Activated CD4-positive, alpha-beta T cell treated with anti-CD3 and anti-CD28 coated beads, Interleukin-2, Interleukin-6, amounts not matched to agents 100 ng/mL and 50 ng/mL, durations not matched to agents 16 hours and 8 hours (primary cell): ENCODE measurements around the gene CTU2.

Experiments
- DNase-seq: peaks from one replicate; pipeline ENCODE4 v3.0.0-alpha.2; 2020

Gene CTU2

DNA sequence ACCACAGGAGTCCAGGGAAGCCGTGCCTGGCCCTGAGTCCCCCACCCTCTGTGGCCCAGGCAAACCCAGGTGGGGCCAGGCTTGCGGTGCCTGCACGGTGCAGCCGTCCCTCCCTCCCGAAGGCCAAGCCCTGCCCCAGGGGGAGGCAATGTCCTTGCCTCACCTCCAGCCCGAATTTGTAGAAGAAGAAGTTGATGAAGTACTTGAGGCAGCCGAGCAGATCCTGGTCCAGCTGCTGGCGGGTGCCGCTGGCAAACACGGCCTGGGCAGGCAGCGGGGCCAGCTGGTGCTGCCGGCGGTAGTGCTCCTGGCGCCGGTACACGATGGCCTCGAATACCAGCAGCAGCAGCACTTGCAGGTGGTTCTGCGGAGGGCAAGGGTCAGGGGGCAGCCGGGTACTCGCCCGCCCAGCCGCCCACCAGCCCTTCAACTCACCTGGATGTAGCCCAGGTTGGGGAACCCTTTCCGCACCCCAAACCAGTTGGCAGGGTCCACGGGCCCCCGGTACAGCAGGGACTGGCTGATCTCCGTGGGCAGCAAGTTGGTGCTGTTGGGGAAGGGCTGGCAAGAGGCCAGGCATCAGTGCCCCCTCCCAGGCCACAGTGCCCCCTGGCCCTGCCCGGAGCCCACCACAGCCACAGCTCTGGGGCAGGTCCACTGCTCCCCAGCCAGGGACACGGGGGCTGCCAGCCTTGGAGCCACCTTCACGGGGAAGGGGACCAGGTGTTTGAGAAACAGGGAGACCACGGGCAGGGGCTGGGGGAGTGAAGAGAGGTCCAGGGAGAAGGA lies 26.1 kb downstream of the CTU2 start:
- no peak for DNase-seq

DNA sequence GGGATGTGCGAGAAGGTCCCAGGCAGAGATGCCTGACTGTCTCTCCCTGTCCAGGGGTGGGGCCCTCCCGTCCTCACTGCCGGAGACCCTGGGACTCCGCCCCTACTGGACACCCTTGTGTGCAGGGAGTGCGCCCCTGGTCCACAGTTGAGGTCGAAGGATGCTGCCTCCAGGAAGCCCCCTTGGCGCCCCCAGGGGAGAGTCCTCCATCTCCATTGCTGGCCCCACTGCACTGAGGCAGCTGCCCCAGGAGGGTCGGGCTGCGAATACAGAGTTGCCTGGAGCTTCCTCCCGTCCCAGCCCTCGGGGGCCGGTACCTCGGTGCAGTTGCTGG lies 26.6 kb downstream of the CTU2 start:
- no peak for DNase-seq

DNA sequence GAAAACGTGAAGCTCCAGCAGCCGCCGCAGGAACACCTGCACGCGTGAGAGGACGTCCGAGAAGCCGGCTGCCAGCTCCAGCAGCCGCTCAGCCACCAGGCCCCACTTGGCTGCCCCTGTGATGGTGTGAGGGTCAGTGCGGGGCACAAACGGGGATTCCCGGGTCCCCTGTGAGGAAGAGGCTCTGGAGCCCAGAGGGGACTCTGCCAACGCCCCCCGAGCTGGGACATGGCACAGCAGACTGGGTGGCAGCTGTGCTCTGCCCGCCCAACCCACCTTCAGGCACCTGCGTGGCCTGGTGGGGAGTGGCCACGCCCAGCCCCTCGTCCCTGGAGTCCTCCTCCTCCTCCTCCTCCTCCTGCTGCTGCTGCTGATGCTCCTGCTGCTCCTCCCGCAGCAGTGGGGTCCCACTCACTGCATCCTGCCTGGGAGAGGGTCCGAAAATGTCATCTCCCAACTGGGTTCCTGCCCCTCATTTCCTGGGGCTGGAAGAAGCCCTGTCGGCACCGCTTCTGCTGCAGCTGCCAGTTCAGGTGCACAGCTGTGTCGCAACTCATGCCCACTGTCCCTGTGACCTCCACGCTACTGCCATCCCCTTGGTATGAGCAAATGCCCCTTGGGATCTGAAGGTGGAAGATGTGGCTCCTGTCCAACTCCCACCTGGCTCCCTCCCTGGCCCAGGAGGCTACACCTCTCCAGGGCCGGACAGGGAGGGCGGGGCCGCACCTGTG lies 27.5 kb downstream of the CTU2 start:
- DNase-seq = no peak

DNA sequence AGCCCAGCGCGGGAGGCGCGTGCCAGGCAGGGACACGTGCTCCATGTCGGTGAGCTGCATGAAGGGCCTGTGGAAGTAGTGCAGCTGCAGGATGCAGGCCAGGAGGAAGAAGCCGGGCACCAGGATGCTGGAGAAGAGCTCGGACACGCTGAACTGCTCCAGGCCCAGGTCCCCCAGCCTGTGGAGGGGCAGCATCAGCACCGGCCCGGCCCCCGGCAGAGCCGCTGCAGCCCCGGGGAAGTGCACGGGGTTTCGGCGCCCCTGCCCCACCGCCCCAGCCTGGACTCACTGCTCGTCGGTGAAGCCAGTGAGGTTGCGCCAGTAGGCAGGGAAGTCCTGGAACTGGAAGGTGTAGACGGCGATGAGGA lies 28.0 kb downstream of the CTU2 start:
- DNase-seq = no peak

DNA sequence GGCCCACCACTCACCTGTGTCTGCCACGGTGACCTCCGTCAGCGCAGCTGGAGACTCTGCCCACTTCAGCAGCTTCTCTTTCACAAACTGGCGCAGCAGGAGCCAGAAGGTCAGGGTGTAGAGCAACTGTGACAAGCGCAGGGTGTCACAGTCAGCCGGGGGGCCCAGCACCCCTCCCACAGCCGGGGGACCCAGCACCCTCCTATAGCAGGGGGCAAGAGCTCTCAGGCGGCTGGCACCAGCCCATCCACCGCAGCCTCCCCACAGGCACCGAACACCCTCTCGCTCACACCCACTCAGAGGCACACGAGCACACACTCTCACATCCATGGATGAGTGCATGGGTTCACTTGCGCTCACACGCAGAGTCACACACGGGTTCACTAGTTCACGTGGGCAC lies 28.8 kb downstream of the CTU2 start:
- DNase-seq = no peak

DNA sequence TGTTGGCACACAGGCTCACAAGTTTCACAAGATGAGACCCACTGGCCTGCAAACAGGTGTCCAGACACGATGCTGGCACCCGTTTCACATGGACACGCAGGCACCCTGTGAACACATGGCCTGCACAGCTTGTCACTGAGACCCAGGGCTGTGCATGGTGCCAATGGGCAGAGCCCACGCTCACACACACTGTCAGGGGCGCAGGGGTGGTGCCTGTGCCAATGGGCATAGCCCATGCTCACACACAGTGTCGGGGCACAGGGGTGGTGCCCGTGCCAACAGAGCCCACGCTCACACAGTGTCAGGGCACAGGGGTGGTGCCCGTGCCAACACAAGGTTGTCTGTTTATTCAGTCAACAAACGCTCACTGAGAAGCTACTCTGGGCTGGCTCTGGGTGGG lies 29.3 kb downstream of the CTU2 start:
- no peak for DNase-seq

DNA sequence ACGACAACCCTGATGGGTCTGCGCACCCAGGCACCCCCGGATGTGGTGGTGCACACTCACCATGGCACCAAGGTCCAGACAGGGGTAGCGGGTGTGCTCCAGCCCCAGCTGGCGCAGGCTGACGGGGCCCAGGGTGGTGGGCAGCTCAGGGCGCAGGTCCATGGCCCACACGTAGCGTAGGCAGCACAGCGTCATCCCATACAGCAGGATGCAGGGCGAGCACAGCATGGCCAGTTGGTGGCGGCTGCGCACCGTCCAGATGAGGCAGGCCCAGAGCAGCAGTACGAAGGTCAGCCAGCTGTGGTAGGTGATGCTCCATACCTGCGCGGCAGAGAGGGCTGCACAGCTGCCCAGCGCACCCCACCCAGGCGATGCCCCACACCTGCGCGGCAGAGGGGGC lies 29.8 kb downstream of the CTU2 start:
- DNase-seq = no peak

DNA sequence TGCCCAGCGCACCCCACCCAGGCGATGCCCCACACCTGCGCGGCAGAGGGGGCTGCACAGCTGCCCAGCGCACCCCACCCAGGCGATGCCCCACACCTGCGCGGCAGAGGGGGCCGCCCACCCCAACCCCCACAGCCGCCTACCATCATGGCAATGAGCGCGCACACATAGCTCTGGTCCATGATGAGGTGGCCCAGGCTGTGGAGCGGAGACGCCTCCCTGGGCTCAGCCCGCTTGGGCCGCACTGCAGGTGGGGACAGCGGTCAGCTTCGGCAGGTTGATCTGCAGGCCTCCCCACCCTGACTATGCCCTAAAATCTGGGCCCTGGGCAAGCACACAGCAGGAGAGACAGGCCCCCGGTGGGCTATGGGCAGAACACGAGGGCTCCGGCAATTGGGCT lies 30.2 kb downstream of the CTU2 start:
- no peak for DNase-seq

DNA sequence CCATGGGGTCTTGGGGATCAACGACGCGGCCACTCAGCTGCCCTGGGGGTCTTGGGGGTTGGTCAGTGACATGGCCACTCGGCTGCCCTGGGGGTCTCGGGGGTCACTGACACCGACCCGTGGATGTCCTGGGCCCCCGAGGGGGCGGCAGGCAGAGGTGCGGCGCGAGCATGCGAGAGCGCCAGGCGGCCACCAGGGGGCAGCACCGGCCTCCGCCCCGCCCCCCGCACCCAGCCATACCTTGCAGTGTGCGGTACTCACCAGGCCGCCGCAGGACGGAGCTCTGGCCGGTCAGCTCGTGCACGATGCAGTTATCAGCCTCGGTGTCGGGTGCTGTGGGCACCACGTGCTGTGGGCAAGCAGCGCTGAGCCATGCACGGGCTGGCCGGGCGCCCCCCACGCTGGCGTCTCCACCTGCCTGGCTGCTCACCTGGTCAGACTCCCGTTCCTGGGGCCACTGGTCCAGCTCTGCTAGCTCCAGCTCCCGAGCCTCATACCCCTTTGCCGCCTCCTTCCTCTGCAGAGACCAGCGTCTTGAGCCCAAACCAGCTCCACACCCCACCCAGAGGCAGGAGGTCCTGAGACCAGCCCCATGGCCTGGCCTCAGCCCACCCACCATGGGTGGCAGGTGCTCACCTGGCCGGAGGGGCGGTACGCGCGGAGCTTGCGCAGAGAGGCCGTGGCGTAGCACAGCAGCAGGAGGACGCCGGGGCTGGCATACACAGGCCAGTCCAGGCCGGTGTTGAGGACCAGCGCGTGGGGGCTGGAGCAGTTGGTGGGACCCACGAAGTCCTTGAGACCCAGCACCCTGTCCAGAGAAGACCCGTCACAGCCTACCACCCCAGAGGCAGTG lies 31.2 kb downstream of the CTU2 start:
- DNase-seq = peak; percentile 81

DNA sequence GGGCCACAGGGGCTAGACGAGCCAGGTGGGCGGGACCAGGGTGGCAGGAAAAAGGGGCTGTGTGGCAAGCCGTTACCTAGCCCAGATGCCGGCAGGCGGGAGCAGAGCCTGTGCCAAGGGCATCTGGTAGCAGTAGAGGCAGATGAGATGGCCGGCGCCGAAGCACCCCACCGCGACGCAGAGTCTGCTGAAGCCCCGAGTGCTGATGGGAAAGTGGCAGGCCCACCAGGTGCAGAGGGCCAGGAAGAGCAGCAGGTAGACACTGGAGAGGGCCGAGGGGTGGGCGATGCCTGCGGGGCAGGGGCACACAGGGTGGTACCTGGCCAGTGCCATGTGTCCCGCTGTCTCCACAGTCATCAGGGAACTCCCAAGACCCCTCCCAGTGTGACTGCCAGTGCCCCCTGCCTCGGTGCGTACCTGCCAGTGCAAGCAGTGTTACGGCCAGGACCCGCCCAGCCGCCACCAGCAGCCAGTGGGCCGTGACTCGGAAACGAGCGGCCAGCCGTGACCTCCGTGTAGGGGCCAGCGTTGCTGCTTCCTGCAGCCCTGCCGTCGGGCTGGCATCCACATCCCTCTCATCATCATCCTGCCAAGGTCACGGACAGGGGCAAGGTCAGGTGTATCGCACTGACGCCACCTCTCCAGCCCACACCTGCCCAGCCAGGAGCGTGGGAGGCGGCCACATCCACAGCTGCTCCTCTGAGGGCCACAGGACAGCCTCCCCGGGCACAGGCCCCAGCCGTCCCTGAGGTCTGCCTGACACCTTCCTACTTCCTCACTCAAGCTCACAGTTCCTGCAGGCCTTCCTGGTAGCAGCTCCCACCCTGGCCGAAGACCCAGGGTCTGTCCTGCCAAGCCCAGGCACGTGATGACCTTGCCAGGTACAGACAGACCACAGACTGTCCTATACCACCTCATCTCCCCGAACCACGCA lies 32.1 kb downstream of the CTU2 start:
- DNase-seq = no peak

DNA sequence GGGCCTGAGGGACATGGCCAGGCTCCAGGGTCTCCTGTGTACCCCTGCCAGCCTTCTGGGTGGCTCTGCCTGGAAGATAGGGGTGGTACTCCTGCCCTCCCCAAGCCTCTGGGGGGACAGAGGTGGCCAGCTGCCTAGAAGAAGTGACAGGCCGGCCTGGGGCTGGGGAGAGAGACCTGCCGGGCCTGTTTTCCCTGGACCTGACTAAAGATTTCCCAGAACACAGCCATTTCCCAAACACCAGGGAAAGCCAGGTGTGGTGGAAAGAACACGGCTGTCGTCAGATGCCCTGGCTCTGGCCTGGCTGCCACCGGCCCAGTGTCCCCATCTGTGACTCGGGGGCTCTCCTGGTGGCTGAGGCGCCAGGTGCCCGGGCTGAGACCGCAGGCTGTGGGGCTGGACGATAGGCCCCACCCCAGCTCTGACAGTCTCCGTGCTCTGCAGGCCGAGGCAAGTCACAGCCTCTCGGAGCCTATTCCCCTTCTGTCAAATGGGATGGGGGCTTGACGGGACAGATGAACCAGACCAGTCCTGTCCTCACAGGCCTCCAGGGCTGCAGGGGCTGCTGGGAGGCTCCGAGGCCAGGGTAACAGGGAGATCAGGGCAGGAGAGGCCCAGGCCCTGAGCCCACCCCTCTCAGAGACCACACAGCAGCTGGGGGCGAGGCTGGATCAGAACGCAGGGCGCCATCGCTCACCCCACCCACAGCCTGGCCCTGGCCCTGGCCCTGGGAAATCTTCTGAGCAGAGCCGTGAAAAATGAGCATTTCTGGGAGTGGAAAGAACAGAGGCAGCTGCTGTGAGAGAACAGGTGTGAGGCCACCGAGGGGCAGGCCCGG lies 33.1 kb downstream of the CTU2 start:
- no peak for DNase-seq

DNA sequence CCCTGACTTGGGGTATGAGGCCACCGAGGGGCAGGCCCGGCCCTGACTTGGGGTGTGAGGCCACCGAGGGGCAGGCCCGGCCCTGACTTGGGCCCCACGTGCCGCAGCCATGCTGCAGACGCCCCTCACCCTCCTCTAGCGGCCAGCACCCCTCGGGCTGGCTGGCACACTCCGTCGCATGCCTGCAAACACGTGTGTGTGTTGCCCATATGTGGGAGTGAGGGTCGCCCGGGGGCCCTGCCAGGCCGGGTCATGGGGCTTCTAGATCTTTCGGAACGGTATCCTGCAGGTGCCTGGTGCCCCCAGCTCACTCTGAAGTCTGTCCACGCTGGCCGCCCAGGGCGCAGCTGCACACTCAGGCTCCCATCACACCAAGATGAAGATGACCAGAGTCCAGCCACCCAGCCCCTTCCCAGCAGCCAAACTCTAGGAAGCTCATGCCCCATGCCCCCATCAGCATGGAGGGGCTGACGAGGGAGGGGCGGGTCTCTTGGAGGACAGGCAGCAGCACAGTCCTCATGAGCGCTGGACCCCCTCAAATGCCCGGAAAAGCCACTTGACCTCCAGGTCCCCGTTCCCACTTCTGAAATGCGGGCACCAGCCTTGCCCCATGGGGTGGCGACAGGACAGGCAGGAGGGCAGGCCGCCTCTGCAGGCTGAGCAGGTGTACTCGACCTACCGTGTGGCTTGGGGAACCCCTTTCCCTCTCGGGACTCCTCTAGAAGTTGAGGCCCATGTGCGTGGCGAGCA lies 33.8 kb downstream of the CTU2 start:
- DNase-seq = no peak

DNA sequence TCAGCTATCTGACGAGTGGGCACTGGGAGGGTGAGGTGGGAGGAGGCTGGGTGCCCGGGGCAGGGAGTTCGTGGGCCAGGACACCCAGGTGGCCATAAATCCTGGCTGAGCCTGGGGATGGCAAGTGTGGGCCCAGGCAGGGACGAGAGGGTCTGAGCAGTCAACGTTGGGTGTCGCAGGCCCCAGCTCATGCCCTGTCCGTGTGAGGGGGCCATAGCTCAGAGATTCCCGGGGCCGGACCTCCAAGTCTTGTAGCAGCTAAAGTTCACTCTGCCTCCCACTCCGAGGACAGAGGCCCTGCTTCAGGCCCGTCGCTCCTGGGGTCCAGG lies 34.4 kb downstream of the CTU2 start:
- DNase-seq = no peak

DNA sequence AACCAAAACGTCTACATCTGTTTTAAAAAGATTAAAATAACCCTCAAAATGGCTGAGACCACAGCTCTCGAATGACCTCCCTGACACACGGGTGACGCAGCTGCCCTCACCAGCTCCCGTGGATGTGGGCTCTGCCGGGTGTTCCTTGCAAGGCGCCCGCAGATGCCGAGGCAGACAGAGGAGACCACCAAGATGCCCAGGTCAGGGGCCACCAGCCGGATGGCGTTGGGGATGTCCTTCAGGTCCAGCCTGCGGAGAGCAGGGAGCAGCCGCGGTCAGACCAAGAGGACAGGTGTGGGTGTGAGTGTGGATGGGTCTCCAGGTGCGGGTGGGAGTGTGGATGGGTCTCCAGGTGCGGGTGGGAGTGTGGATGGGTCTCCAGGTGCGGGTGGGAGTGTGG lies 35.1 kb downstream of the CTU2 start:
- no peak for DNase-seq

DNA sequence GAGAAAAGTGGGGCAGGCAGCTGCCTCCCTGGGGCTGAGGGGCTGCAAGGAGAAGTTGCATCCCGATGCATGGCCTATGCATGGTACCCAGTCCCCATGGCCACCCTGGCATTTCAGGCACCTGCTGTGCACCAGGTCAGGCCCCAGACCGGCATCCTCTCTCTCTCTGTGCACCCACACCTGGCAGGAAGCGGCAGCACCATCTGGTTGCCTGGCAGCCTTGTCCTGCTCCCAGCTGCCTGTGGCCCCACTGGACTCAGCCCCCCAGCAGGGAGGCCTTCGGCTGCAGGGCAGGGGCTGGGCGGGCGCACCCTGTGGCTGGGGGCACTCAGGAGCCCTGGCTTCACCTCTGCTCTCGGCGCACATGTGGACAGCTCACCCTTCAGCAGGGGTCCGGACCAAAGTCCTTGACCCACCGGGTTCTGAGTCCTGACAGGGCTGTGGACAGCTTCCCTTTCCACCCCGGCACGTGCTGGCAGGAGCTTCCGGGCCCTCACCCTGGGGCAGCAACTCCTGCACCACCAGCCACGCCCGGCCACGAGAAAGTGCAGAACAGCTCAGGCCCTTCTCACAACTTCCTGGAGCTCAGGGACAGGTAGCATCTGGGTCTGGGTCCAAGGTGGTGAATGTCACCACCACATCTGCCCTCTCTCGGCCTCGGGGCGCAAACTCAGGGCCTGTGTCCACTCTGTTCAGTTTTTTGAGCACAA lies 36.7 kb downstream of the CTU2 start:
- no peak for DNase-seq

DNA sequence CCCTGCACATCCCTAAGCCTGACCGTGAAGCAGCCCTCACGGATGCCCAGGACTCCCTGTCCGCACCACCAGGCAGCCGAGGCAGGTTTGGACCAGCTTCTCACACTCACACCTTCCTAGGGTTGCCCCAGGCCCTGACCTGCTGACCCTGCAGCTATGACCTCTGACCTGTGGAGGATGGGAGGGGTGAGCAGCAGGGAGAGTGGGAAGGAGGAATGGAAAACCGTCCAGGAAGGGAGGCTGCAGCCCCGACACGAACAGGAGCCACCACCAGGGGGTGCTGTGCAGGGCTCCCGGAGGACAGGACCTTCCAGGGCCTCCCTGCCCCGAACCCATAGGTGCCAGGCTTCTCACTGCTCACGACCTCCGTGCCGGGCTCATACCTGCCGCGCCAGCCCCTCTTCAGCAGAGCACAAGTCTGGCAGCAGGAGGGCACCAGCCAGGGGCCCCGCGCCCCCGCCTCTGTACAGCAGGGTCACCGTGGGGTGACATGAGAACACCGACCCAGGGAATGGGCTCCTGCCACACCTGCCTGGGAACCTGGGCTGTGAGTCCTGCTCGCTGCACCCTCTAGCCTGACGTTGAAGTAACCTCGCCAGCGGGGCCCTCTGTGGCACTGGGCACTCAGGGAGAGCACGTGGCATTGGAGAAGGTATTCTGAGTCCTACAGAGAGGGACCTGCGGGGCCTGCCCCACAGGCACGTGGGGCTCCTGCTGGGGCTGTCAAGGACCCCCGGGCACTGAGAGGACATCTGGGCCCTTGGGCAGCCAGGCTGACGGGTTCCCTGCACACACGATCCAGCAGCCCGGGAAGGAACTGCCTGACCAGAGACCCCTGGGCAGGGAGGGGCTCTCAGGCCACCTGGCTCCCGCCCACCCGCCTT lies 37.6 kb downstream of the CTU2 start:
- peak; percentile 74 for DNase-seq

DNA sequence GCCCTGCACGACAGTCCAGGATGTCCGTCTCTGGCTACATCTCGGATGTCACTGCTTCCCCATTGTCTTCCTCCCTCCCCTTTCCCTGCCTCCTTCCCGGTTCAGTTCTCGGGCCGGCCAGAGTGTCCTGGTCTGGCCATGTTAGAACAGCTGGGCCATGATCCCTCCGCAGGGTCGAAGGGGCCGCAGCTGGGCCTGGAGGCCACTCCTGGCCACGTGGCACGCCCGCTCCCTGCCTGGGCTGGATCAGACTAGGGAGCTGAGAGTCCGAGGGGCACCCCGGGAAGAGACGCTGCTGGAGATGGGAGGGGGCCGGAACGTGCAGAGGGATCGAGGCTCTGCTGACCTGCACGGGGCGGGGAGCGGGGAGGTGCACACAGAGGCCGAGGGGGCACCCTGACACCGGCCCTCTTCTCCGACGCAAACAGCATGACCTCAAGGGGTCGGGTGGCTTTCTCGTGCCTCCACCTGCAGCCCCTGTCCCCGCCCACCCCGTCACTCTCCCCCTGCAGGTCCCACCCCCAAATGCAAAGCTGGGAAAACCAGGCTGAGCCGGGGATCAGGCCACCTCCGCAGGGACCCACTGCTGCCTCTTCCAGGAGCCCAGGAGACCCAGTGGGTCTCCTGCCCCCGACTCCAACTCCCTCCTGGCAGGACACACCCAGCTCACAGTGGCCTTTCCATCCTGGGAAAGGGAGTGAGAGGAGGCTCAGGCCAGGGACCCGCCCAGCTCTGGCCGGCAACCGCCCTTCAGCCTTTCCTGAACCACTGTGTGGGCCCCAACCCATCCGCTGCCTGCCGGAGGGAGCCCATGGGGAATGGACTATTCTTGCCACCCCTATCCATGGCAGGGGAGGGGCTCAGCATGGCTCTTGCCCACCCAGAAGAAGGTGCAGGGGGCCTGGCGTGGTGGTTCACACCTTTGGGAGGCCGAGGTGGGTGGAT lies 38.5 kb downstream of the CTU2 start:
- DNase-seq = no peak

DNA sequence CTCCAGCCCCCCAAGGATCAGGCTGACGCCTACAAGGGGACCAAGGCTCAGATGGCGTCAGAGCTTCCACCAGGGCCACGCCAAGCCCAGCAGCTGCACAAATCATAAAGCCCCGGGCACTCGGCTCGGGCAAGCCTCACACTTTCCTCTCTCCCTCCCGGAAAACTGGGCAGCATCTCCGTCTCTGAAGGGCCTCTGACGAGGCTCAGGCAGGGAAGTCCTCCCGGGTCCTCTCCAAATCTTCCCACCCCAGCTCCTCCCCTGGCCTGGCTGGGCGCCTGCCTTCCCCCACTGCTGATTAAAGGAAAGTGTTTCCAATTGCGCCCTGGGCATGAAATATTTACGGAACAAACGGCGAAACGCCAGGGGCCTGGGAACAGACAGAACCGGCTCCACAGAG lies 40.2 kb downstream of the CTU2 start:
- no peak for DNase-seq
